H1 (cell line): Measurements from ENCODE around the gene PEX14. TPM values are rescaled to one million over a fixed set of nuclear protein-coding genes. Genes with fewer than 3 reads are reported as not detected.

Experiments
- CTCF ChIA-PET: fragments of 300-600 bp; sonication (Branson Sonifier 250); formaldehyde crosslinking; loops from one replicate; lab custom pipeline; 2021; ENCODE audit not compliant: partially characterized antibody; lab: Charles Lee
- POLR2A ChIA-PET: fragments of 300-600 bp; sonication (Branson Sonifier 250); formaldehyde crosslinking; loops from one replicate; lab custom pipeline; 2021; ENCODE audit warnings: inconsistent platforms; ENCODE audit not compliant: partially characterized antibody; lab: Charles Lee
- DNase-seq, 2 experiments: peaks; one replicate each; pipeline versions ENCODE4 v3.0.0 to v3.0.0-alpha.2; 2010 to 2022; ENCODE audit warnings: low spot score in 2 of 2, low read depth in 1 of 2, mixed read lengths in 1 of 2
- FAIRE-seq: peaks from 2 replicates; lab custom pipeline; 2011; peaks lifted over from hg19 to GRCh38; lab: Jason Lieb, UNC
- H2AFZ ChIP-seq: 2 replicates; pipeline ENCODE4 v1.8.1; 2012; ENCODE audit warnings: low read length, inconsistent platforms
- H2AK5ac ChIP-seq: 2 replicates; pipeline ENCODE4 v1.6.1; 2013; ENCODE audit warnings: low read depth, low read length
- H2BK120ac ChIP-seq: replicated peaks from 2 replicates; pipeline ENCODE3; 2013; ENCODE audit warnings: low read depth, low read length, inconsistent platforms
- H2BK12ac ChIP-seq: 2 replicates; pipeline ENCODE4 v1.6.1; 2013; ENCODE audit warnings: low read depth, low read length
- H2BK15ac ChIP-seq: 2 replicates; pipeline ENCODE4 v1.6.1; 2013; ENCODE audit warnings: low read length
- H2BK20ac ChIP-seq: 2 replicates; pipeline ENCODE4 v1.6.1; 2013; ENCODE audit warnings: low read length
- H2BK5ac ChIP-seq: 2 replicates; pipeline ENCODE4 v1.6.1; 2013; ENCODE audit warnings: low read depth, low read length
- H3K14ac ChIP-seq: 2 replicates; pipeline ENCODE4 v1.6.1; 2013; ENCODE audit warnings: inconsistent platforms; ENCODE audit not compliant: insufficient read length
- H3K18ac ChIP-seq: 2 replicates; pipeline ENCODE4 v1.6.1; 2013; ENCODE audit warnings: low read length; ENCODE audit errors: extremely low read depth
- H3K23ac ChIP-seq: 2 replicates; pipeline ENCODE4 v1.6.1; 2013; ENCODE audit warnings: inconsistent platforms; ENCODE audit not compliant: insufficient read length
- H3K23me2 ChIP-seq: 2 replicates; pipeline ENCODE4 v1.6.1; 2013; ENCODE audit warnings: low read depth, low read length
- H3K27ac ChIP-seq: 2 replicates; pipeline ENCODE4 v1.6.1; 2011; ENCODE audit warnings: low read depth, low read length, inconsistent platforms
- H3K27me3 ChIP-seq, 4 experiments: replicated peaks in 1 of 4; 1 replicate in 1 of 4; 2 replicates in 3 of 4; pipeline versions ENCODE4 v1.6.1 to v1.8.1; 2011 to 2013; ENCODE audit warnings: low read length in 3 of 4, mild to moderate bottlenecking in 3 of 4, inconsistent platforms in 2 of 4, mixed read lengths in 2 of 4, moderate library complexity in 1 of 4; ENCODE audit not compliant: control insufficient read depth in 3 of 4, insufficient read depth in 3 of 4; ENCODE audit errors: extremely low read depth in 1 of 4
- H3K36me3 ChIP-seq, 4 experiments: 2 replicates each; pipeline versions ENCODE4 v1.6.1 to v1.8.1; 2011 to 2013; ENCODE audit warnings: mild to moderate bottlenecking in 4 of 4, low read length in 3 of 4, moderate library complexity in 2 of 4, control low read depth in 1 of 4, inconsistent platforms in 1 of 4; ENCODE audit not compliant: insufficient read depth in 4 of 4, control insufficient read depth in 2 of 4
- H3K4ac ChIP-seq: replicated peaks from 2 replicates; pipeline ENCODE3; 2013; ENCODE audit warnings: low read length, low read depth, mixed read lengths, inconsistent platforms; ENCODE audit not compliant: insufficient read length
- H3K4me1 ChIP-seq, 4 experiments: replicated peaks in 1 of 4; 1 replicate in 1 of 4; 2 replicates in 3 of 4; pipeline versions ENCODE4 v1.6.1 to v1.8.1; 2011 to 2013; ENCODE audit warnings: low read length in 3 of 4, inconsistent platforms in 2 of 4, mixed read lengths in 1 of 4; ENCODE audit not compliant: insufficient read depth in 4 of 4, control insufficient read depth in 3 of 4
- H3K4me2 ChIP-seq, 2 experiments: 2 replicates each; pipeline versions ENCODE4 v1.6.1 to v1.8.1; 2011 to 2013; ENCODE audit warnings: low read depth in 2 of 2, low read length in 2 of 2, control low read depth in 1 of 2, inconsistent platforms in 1 of 2, mild to moderate bottlenecking in 1 of 2; ENCODE audit not compliant: insufficient read depth in 1 of 2
- H3K4me3 ChIP-seq, 4 experiments: fragments of 200-600, 300-600 bp in 1 of 4; sonication (generic), shearing (Covaris generic), sonication (Bioruptor Twin) in 1 of 4; 2 replicates each; pipeline versions ENCODE4 v1.5.1 to v1.8.1; 2011 to 2016; ENCODE audit warnings: low read length in 4 of 4, low read depth in 3 of 4, control low read depth in 2 of 4, inconsistent platforms in 2 of 4, mild to moderate bottlenecking in 2 of 4, mixed read lengths in 1 of 4, moderate library complexity in 1 of 4; ENCODE audit not compliant: insufficient read depth in 2 of 4; ENCODE audit errors: extremely low read depth in 1 of 4
- H3K56ac ChIP-seq: replicated peaks from 2 replicates; pipeline ENCODE3; 2013; ENCODE audit warnings: low read depth, mild to moderate bottlenecking, mixed read lengths, low read length, inconsistent platforms; ENCODE audit not compliant: insufficient read length
- H3K79me1 ChIP-seq: 2 replicates; pipeline ENCODE4 v1.6.1; 2013; ENCODE audit warnings: low read depth, low read length, control low read depth
- H3K79me2 ChIP-seq, 2 experiments: 2 replicates each; pipeline versions ENCODE4 v1.6.1 to v1.8.1; 2012 to 2013; ENCODE audit warnings: low read length in 2 of 2, mild to moderate bottlenecking in 2 of 2, inconsistent platforms in 1 of 2; ENCODE audit not compliant: insufficient read depth in 2 of 2, control insufficient read depth in 1 of 2
- H3K9ac ChIP-seq, 4 experiments: replicated peaks in 1 of 4; 1 replicate in 1 of 4; 2 replicates in 3 of 4; pipeline versions ENCODE4 v1.6.1 to v1.8.1; 2011 to 2013; ENCODE audit warnings: low read depth in 3 of 4, low read length in 3 of 4, control low read depth in 2 of 4, mild to moderate bottlenecking in 2 of 4, moderate library complexity in 2 of 4, inconsistent platforms in 1 of 4; ENCODE audit errors: extremely low read depth in 1 of 4
- H3K9me3 ChIP-seq, 2 experiments: 2 replicates each; pipeline versions ENCODE4 v1.6.1 to v1.8.1; 2012 to 2013; ENCODE audit warnings: mild to moderate bottlenecking in 2 of 2, moderate library complexity in 2 of 2, control low read depth in 1 of 2, inconsistent platforms in 1 of 2, low read depth in 1 of 2, low read length in 1 of 2, mixed read lengths in 1 of 2; ENCODE audit not compliant: insufficient read depth in 2 of 2
- H4K20me1 ChIP-seq, 2 experiments: replicated peaks in 1 of 2; 2 replicates each; pipeline versions ENCODE3 to v1.8.1; 2011 to 2013; ENCODE audit warnings: inconsistent platforms in 2 of 2, low read length in 2 of 2, mild to moderate bottlenecking in 1 of 2; ENCODE audit not compliant: insufficient read depth in 2 of 2, control insufficient read depth in 1 of 2
- H4K5ac ChIP-seq: 2 replicates; pipeline ENCODE4 v1.6.1; 2013; ENCODE audit warnings: low read length, low read depth, mixed read lengths, inconsistent platforms; ENCODE audit not compliant: insufficient read length
- H4K8ac ChIP-seq: 2 replicates; pipeline ENCODE4 v1.8.0; 2013; ENCODE audit warnings: mild to moderate bottlenecking, moderate library complexity, low read length, inconsistent platforms; ENCODE audit not compliant: insufficient read depth; ENCODE audit errors: extremely low read depth
- H4K91ac ChIP-seq: replicated peaks from 2 replicates; pipeline ENCODE3; 2013; ENCODE audit warnings: low read length, mixed read lengths, inconsistent platforms; ENCODE audit not compliant: insufficient read length
- CBX5 ChIP-seq: fragments of 300-800, 300-1000 bp; sonication (generic); IDR thresholded peaks from 2 replicates; pipeline ENCODE4 v1.7.1; 2016; ENCODE audit warnings: antibody characterized with exemption, low read length, low read depth
- FOSL1 ChIP-seq: IDR thresholded peaks from 2 replicates; pipeline ENCODE4 v1.6.1; 2011; ENCODE audit warnings: mild to moderate bottlenecking, low read depth, low read length, moderate library complexity; ENCODE audit not compliant: insufficient read depth
- HDAC2 ChIP-seq, 2 experiments: fragments of 300-600 bp in 1 of 2; sonication (generic) in 1 of 2; IDR thresholded peaks; 2 replicates each; pipeline ENCODE4 v1.6.1; 2011 to 2012; ENCODE audit warnings: low read depth in 2 of 2, low read length in 2 of 2, mild to moderate bottlenecking in 2 of 2, moderate library complexity in 2 of 2, borderline replicate concordance in 1 of 2, inconsistent platforms in 1 of 2
- NANOG ChIP-seq: IDR thresholded peaks from 2 replicates; pipeline ENCODE4 v1.6.1; 2011; ENCODE audit warnings: low read length, low read depth, mild to moderate bottlenecking, inconsistent platforms; ENCODE audit not compliant: insufficient read depth, poor library complexity, severe bottlenecking
- NRF1 ChIP-seq: IDR thresholded peaks from 2 replicates; pipeline ENCODE4 v1.6.1; 2011; ENCODE audit warnings: mild to moderate bottlenecking, low read depth, low read length, improper control_type of control experiment
- TAF1 ChIP-seq: IDR thresholded peaks from 2 replicates; pipeline ENCODE4 v1.6.1; 2011; ENCODE audit warnings: mild to moderate bottlenecking, low read depth, low read length
- WGBS, 2 experiments: shearing (Covaris generic) in 1 of 2; methylation state at CpG; one replicate each; pipeline versions ENCODE4 v1.1.6 to v1.1.7; 2013 to 2015; ENCODE audit warnings: low lambda C conversion rate in 2 of 2, mixed read lengths in 2 of 2, inconsistent platforms in 1 of 2, low coverage in 1 of 2, missing lambda C conversion rate in 1 of 2; ENCODE audit not compliant: insufficient replicate concordance in 2 of 2, insufficient coverage in 1 of 2, insufficient read length in 1 of 2; ENCODE audit errors: extremely low coverage in 1 of 2, missing lambda C conversion rate in 1 of 2; 5-methylcytosine and 5-hydroxymethylcytosine counted together
- polyA plus RNA-seq, 7 experiments: library from polyadenylated mRNA; depleted of rRNA in 3 of 7; stranded (reverse) in 5 of 7; unstranded in 2 of 7; fragments of >200 nt in 5 of 7; fragments of 200-250 nt in 2 of 7; gene quantifications; 1 replicate in 5 of 7; 2 replicates in 1 of 7; 4 replicates in 1 of 7; pipeline versions ENCODE4 v1.2.1 to v1.2.3, GENCODE V29; 2011 to 2013; ENCODE audit warnings: missing spikeins in 2 of 7, mixed read lengths in 2 of 7
- total RNA-seq: library from RNA; stranded (reverse); fragmentation: NEBNext Ultra II Directional; extraction: Animal tissue kit (Norgen Biotek cat#: 25700); gene quantifications from 2 replicates; pipeline ENCODE4 v1.2.1, GENCODE V29; 2021

The PEX14 gene
- total and polyA plus RNA-seq, 2 of the 8 experiments (the other 6 are each of a cell fraction or from before 2014, with no cell fraction given), result 13.0 to 19.8 TPM

DNA sequence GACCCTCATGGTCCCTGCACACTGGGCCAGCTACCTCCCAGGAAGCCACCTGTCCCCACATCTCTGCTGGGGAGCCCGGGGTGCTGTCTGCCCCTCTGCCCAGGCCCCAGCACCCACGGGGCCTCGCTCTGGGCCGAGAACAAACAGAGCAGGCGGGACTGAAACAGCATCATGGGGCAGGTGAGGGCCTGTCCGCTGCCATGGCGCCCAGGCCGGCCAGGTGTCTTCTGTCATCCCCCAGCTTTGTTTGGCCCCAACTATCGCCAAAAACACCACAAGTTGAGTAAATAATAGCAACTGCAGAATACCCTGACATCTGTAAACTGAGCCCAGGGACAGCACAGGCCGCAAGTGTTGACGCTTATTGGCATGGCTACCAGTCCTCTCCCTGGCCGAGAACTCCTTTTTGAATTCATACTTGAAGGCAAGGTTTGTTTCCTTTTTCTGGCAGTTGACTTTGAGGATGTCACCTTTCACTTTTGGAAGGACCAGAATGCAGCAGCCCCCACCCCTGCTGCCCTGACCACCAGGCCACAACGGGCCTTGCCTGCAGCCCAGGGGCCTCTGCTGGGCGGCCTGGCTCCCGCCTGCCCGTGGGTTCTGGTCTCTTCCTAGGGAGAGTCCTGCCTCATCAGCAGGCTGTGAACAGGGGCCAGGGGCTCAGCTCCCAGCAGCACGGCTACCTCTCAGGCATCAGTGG lies 169.0 kb downstream of the PEX14 start:
- Histone ChIP-seq H3K79me2 (no peaks in the 10 kb centered on the region), H3K4ac (no peak overlapping the region), H3K23me2 (peaks cover 4% of the 10 kb centered on the region; the same call in 1 of the 2 replicates), H3K27ac (no peak overlapping the region), H4K20me1 (peaks cover 0 to 11% of the 10 kb centered on the region in 2 experiments), H2BK20ac (no peak overlapping the region), H2BK12ac (no peak overlapping the region), H4K91ac (no peak overlapping the region), H3K4me1 (peaks cover 0 to 23% (median 10%) of the 10 kb centered on the region in 4 experiments; a peak in 6 of 7 replicates), H2BK120ac (no peak overlapping the region), H4K8ac (0 out of 2 replicates have a peak overlapping the region, but pooled peaks have one; percentile 59), H3K14ac (no peak overlapping the region), H3K56ac (no peak overlapping the region), H2BK5ac (no peak overlapping the region), H3K18ac (no peak overlapping the region), H3K36me3 (no peaks in the 10 kb centered on the region; a peak in 1 of 8 replicates), H3K9me3 (no peaks in the 10 kb centered on the region), H3K4me2 (no peak overlapping the region), H4K5ac (no peak overlapping the region), H3K4me3 (no peak overlapping the region), H3K79me1 (no peaks in the 10 kb centered on the region), H2AK5ac (no peak overlapping the region), H3K9ac (no peak overlapping the region), H2BK15ac (no peak overlapping the region), H3K27me3 (peaks cover 7 to 24% (median 16%) of the 10 kb centered on the region in 4 experiments), H3K23ac (no peak overlapping the region), H2AFZ (no peak overlapping the region)
- POLR2A ChIA-PET, result no interaction called here
- FAIRE-seq (no peak), DNase-seq (no peak)
- CTCF ChIA-PET, result interaction anchor here (0.6 to 1.5 kb wide), 6 partner anchors 9 to 1733 kb away, joined by 3 to 4 read pairs (median 4); no protein-coding TSS in a partner anchor
- WGBS, 2 experiments, result 91% methylated on average over 17 of the region's 17 CpGs; no CpG with 5 or more reads in 1 of the 2 experiments
- TF ChIP-seq NANOG (no peak), CBX5 (no peak), HDAC2 (IDR thresholded peaks at IDR 0.05; ENCODE audit: borderline replicate concordance in 1 of 2, low read depth in 2 of 2, low read length in 2 of 2) (no peak), NRF1 (no peak), TAF1 (no peak), FOSL1 (no peak)
